Neural progenitor cell (in vitro differentiated cells): ENCODE results near the gene MMEL1. TPM values are rescaled to one million over a fixed set of nuclear protein-coding genes. Genes with fewer than 3 reads are reported as not detected.
"Not testable (repeated sequence)": the region's sequence is repeated elsewhere in the genome, so short reads cannot be mapped to it uniquely, and the experiment has no call there.

Source experiments
- DNase-seq: peaks from one replicate; pipeline ENCODE4 v3.0.0-alpha.2; 2016; ENCODE audit warnings: low spot score
- H2AFZ ChIP-seq: fragments of 200-600 bp; sonication (generic); replicated peaks from 2 replicates; pipeline ENCODE4 v1.6.1; 2016; ENCODE audit warnings: antibody characterized with exemption
- H3F3A ChIP-seq: fragments of 200-600 bp; sonication (generic); 2 replicates; pipeline ENCODE4 v1.6.1; 2016; ENCODE audit warnings: antibody characterized with exemption, low read depth
- H3K27ac ChIP-seq: fragments of 200-600 bp; sonication (generic); 2 replicates; pipeline ENCODE4 v1.5.1; 2016; ENCODE audit warnings: mild to moderate bottlenecking
- H3K27me3 ChIP-seq: fragments of 200-600 bp; sonication (generic); 2 replicates; pipeline ENCODE4 v1.6.1; 2016; ENCODE audit warnings: mild to moderate bottlenecking, moderate library complexity
- H3K36me3 ChIP-seq: fragments of 200-600 bp; sonication (generic); 2 replicates; pipeline ENCODE4 v1.5.1; 2016
- H3K4me1 ChIP-seq: fragments of 200-600 bp; sonication (generic); 2 replicates; pipeline ENCODE4 v1.6.1; 2016; ENCODE audit warnings: mixed run types
- H3K4me2 ChIP-seq: fragments of 200-600 bp; sonication (generic); 2 replicates; pipeline ENCODE4 v1.6.1; 2016
- H3K4me3 ChIP-seq: fragments of 200-600 bp; sonication (generic); 2 replicates; pipeline ENCODE4 v1.5.1; 2016
- H3K79me2 ChIP-seq: fragments of 200-600 bp; sonication (generic); 2 replicates; pipeline ENCODE4 v1.6.1; 2016; ENCODE audit warnings: low read depth
- H3K9ac ChIP-seq: fragments of 200-600 bp; sonication (generic); 2 replicates; pipeline ENCODE4 v1.6.1; 2016
- H3K9me3 ChIP-seq: fragments of 200-600 bp; sonication (generic); 2 replicates; pipeline ENCODE4 v1.5.1; 2016; ENCODE audit warnings: low read depth
- H4K20me1 ChIP-seq: fragments of 200-600 bp; sonication (generic); 2 replicates; pipeline ENCODE4 v1.6.1; 2016; ENCODE audit warnings: low read depth
- H3K27ac Mint-ChIP-seq: 3 replicates; pipeline ENCODE4 v1.8.0; 2021; ENCODE audit warnings: mixed read lengths
- H3K27me3 Mint-ChIP-seq: 2 replicates; pipeline ENCODE4 v1.8.0; 2022; ENCODE audit warnings: low read depth, mild to moderate bottlenecking, inconsistent platforms, moderate library complexity, mixed read lengths; ENCODE audit not compliant: insufficient read depth
- H3K36me3 Mint-ChIP-seq: 3 replicates; pipeline ENCODE4 v1.8.0; 2021; ENCODE audit warnings: mixed read lengths
- H3K4me1 Mint-ChIP-seq: 3 replicates; pipeline ENCODE4 v1.8.0; 2021; ENCODE audit warnings: mixed read lengths
- H3K4me3 Mint-ChIP-seq: 3 replicates; pipeline ENCODE4 v1.8.0; 2021; ENCODE audit warnings: mild to moderate bottlenecking, moderate library complexity, mixed read lengths
- H3K9me3 Mint-ChIP-seq: 3 replicates; pipeline ENCODE4 v1.8.0; 2020; ENCODE audit warnings: mixed read lengths
- total RNA-seq: library from RNA; depleted of rRNA; stranded (reverse); fragments of >200 nt; gene quantifications from 2 replicates; pipeline ENCODE4 v1.2.3, GENCODE V29; 2015; ENCODE audit warnings: low replicate concordance

MMEL1 gene
- total RNA-seq, 1 donor from 2014 or later = 0.19 TPM

DNA sequence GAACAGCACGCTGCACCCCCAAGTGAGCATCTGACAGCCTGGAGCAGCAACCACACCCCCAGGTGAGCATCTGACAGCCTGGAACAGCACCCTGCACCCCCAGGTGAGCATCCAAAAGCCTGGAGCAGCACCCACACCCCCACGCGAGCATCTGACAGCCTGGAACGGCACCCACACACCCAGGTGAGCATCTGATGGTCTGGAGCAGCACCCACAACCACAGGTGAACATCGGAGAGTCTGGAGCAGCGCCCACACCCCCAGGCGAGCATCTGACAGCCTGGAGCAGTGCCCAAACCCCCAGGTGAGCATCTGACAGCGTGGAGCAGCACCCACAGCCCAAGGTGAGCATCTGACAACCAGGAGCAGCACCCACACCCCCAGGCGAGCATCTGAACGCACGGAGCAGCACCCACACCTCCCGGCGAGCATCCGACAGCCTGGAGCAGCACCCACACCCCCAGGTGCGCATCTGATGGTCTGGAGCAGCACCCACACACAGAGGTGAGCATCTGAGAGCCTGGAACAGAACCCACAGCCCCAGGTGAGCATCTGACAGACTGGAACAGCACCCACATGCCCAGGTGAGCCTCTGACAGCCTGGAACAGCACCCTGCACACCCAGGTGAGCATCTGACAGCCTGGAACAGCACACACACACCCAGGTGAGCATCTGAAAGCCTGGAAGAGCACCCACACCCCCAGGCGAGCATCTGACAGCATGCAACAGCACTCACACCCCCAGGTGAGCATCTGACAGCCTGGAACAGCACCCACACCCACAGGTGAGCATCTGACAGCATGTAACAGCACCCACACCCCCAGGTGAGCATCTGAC, 23.0 kb upstream of the MMEL1 start:
- not testable (repeated sequence) for H2AFZ ChIP-seq, H3K27me3 ChIP-seq

GRCh38 chr1:2654443-2654948, 21.7 kb upstream of the MMEL1 start:
- not testable (repeated sequence) for H3K9me3 ChIP-seq

More for the DNA sequence above, 23.0 kb upstream of the MMEL1 start:
- not testable (repeated sequence) for H3K9me3 ChIP-seq, H3K9ac ChIP-seq, H3K27ac ChIP-seq, H3K4me3 ChIP-seq, H3K79me2 ChIP-seq, H3K4me2 ChIP-seq, H4K20me1 ChIP-seq, H3K27ac Mint-ChIP-seq, H3K4me1 Mint-ChIP-seq, H3K4me1 ChIP-seq, H3F3A ChIP-seq, DNase-seq, H3K36me3 ChIP-seq
- peaks cover 41% of the 10 kb centered on the region for H3K9me3 Mint-ChIP-seq
- peaks cover 39% of the 10 kb centered on the region for H3K27me3 Mint-ChIP-seq
- H3K36me3 Mint-ChIP-seq = peaks cover 19% of the 10 kb centered on the region
- peak overlapping the region; percentile 27 for H3K4me3 Mint-ChIP-seq

DNA sequence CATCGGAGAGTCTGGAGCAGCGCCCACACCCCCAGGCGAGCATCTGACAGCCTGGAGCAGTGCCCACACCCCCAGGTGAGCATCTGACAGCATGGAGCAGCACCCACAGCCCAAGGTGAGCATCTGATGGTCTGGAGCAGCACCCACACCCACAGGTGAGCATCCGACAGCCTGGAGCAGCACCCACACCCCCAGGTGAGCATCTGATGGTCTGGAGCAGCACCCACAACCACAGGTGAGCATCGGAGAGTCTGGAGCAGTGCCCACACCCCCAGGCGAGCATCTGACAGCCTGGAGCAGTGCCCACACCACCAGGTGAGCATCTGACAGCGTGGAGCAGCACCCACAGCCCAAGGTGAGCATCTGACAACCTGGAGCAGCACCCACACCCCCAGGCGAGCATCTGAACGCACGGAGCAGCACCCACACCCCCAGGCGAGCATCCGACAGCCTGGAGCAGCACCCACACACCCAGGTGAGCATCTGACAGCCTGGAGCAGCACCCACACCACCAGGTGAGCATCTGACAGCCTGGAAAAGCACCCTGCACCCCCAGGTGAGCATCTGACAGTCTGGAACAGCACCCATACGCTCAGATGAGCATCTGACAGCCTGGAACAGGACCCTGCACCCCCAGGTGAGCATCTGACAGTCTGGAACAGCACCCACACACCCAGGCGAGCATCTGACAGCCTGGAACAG, 21.1 kb upstream of the MMEL1 start:
- not testable (repeated sequence) for H3K4me3 ChIP-seq, H3K4me2 ChIP-seq, H3K27ac ChIP-seq, H2AFZ ChIP-seq, H3K4me1 Mint-ChIP-seq, H3K79me2 ChIP-seq, H3K9me3 ChIP-seq, DNase-seq, H3K27me3 ChIP-seq, H3K36me3 ChIP-seq, H3K9ac ChIP-seq, H4K20me1 ChIP-seq, H3F3A ChIP-seq, H3K4me1 ChIP-seq
- Mint-ChIP-seq H3K4me3 (peak overlapping the region; percentile 33), H3K36me3 (peaks cover 19% of the 10 kb centered on the region), H3K9me3 (peaks cover 45% of the 10 kb centered on the region), H3K27me3 (peaks cover 39% of the 10 kb centered on the region), H3K27ac (peak overlapping the region; percentile 24)

More at GRCh38 chr1:2654443-2654948, 21.7 kb upstream of the MMEL1 start:
- H3K79me2 ChIP-seq, H3F3A ChIP-seq, H3K4me1 Mint-ChIP-seq, H3K27ac Mint-ChIP-seq, H3K27me3 ChIP-seq, H3K4me3 ChIP-seq, H3K27ac ChIP-seq, H3K4me1 ChIP-seq, H3K9ac ChIP-seq, H3K4me2 ChIP-seq, H3K36me3 ChIP-seq, H2AFZ ChIP-seq, DNase-seq, H4K20me1 ChIP-seq: not testable (repeated sequence)
- Mint-ChIP-seq H3K27me3 (peaks cover 39% of the 10 kb centered on the region), H3K36me3 (peaks cover 19% of the 10 kb centered on the region), H3K4me3 (peak overlapping the region; percentile 28), H3K9me3 (peaks cover 41% of the 10 kb centered on the region)

GRCh38 chr1:2652926-2653571, 20.2 kb upstream of the MMEL1 start:
- not testable (repeated sequence) for H3K79me2 ChIP-seq, H4K20me1 ChIP-seq, H3K4me2 ChIP-seq, H3K27ac ChIP-seq, H3K27me3 ChIP-seq, H3K4me1 ChIP-seq, H3K36me3 ChIP-seq, H3K4me3 ChIP-seq, DNase-seq, H3K9me3 ChIP-seq, H3K9ac ChIP-seq, H3K4me1 Mint-ChIP-seq, H3F3A ChIP-seq, H3K27ac Mint-ChIP-seq, H2AFZ ChIP-seq
- H3K4me3 Mint-ChIP-seq = peak overlapping the region; percentile 27
- H3K27me3 Mint-ChIP-seq = peaks cover 40% of the 10 kb centered on the region
- H3K36me3 Mint-ChIP-seq = peaks cover 19% of the 10 kb centered on the region
- H3K9me3 Mint-ChIP-seq = peaks cover 47% of the 10 kb centered on the region

GRCh38 chr1:2652152-2652925, 19.5 kb upstream of the MMEL1 start:
- not testable (repeated sequence) for H3K4me3 ChIP-seq, DNase-seq, H3K4me2 ChIP-seq, H3K36me3 ChIP-seq, H2AFZ ChIP-seq, H3K9me3 ChIP-seq, H3K27me3 ChIP-seq, H4K20me1 ChIP-seq, H3K27ac ChIP-seq, H3F3A ChIP-seq, H3K79me2 ChIP-seq, H3K9ac ChIP-seq, H3K4me1 Mint-ChIP-seq, H3K4me1 ChIP-seq
- peaks cover 19% of the 10 kb centered on the region for H3K36me3 Mint-ChIP-seq
- H3K27me3 Mint-ChIP-seq = peaks cover 42% of the 10 kb centered on the region
- H3K27ac Mint-ChIP-seq = peak overlapping the region; percentile 46
- peak overlapping the region; percentile 40 for H3K4me3 Mint-ChIP-seq
- peaks cover 53% of the 10 kb centered on the region for H3K9me3 Mint-ChIP-seq
